Activated B cell treated with CpG ODN at 0.5 μM for 24 hours (primary cell): Measurements from ENCODE around the gene PLEKHM3. TPM values are rescaled to one million over a fixed set of nuclear protein-coding genes. Genes with fewer than 3 reads are reported as not detected.

Source experiments
- ATAC-seq: fragments of 200-7000 bp; cut with Tn5 transposase; one replicate; pipeline ENCODE4 v1.10.0; 2021; ENCODE audit warnings: low read depth, mild to moderate bottlenecking, moderate library complexity
- CTCF ChIA-PET: fragments of 350-600 bp; sonication (Branson Sonifier 250); formaldehyde crosslinking; loops from one replicate; lab custom pipeline; 2021; ENCODE audit warnings: antibody characterized with exemption; lab: Charles Lee
- POLR2A ChIA-PET: fragments of 350-600 bp; sonication (Branson Sonifier 250); formaldehyde crosslinking; loops from one replicate; lab custom pipeline; 2021; ENCODE audit warnings: antibody characterized with exemption; lab: Charles Lee
- DNase-seq: peaks from one replicate; pipeline ENCODE4 v3.0.0; 2022
- H3K27ac Mint-ChIP-seq: one replicate; pipeline ENCODE4 v1.8.0; 2020; ENCODE audit warnings: mixed read lengths
- H3K27me3 Mint-ChIP-seq: one replicate; pipeline ENCODE4 v1.8.0; 2021; ENCODE audit warnings: mixed read lengths
- H3K36me3 Mint-ChIP-seq: one replicate; pipeline ENCODE4 v1.8.0; 2021; ENCODE audit warnings: low read depth, mixed read lengths
- H3K4me1 Mint-ChIP-seq: one replicate; pipeline ENCODE4 v1.8.0; 2021; ENCODE audit warnings: mixed read lengths
- H3K4me3 Mint-ChIP-seq: one replicate; pipeline ENCODE4 v1.8.0; 2020; ENCODE audit warnings: mild to moderate bottlenecking, mixed read lengths
- H3K9me3 Mint-ChIP-seq: one replicate; pipeline ENCODE4 v1.8.0; 2020; ENCODE audit warnings: mixed read lengths
- intact Hi-C: fragments of 100-400 bp; cut with micrococcal nuclease; formaldehyde crosslinking; loops from one replicate; pipeline ENCODE4 v1.15.1; 2024
- total RNA-seq: library from RNA; stranded (reverse); gene quantifications from 2 replicates; pipeline ENCODE4 v1.2.3, GENCODE V29; 2022
- TF ChIP-seq, protein P1 (sequence below): fragments of 200-600 bp; IDR thresholded peaks from one replicate; pipeline ENCODE4 v1.8.0; 2022; ENCODE audit warnings: antibody characterized with exemption, mild to moderate bottlenecking

Gene PLEKHM3
- total RNA-seq, 1 donor from 2014 or later = 12.0 TPM

DNA sequence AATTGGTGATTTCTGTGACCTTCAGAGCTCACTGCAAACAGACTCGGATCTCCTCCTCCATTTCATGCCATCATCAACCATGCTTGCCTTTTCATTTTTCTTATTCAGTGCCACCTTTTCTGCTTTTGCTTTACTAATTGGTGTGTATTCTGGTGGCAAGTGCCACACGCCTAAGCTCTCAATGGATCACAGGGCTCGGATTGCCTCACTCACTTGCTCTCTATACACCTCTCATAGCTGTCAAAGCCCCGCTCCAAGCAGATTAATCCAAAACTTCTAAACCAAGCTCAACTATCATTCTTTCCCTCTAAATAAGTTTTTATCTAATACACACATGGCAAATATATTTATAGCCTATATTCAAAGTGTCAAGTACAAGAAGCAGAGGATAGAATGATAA is 86.4 kb downstream of the PLEKHM3 start:
- Mint-ChIP-seq H3K27me3 (no peaks in the 10 kb centered on the region), H3K4me3 (no peak overlapping the region), H3K9me3 (no peaks in the 10 kb centered on the region), H3K4me1 (no peaks in the 10 kb centered on the region), H3K36me3 (peaks cover 23% of the 10 kb centered on the region), H3K27ac (no peak overlapping the region)
- no peak for ATAC-seq
- TF ChIP-seq, protein P1, sequence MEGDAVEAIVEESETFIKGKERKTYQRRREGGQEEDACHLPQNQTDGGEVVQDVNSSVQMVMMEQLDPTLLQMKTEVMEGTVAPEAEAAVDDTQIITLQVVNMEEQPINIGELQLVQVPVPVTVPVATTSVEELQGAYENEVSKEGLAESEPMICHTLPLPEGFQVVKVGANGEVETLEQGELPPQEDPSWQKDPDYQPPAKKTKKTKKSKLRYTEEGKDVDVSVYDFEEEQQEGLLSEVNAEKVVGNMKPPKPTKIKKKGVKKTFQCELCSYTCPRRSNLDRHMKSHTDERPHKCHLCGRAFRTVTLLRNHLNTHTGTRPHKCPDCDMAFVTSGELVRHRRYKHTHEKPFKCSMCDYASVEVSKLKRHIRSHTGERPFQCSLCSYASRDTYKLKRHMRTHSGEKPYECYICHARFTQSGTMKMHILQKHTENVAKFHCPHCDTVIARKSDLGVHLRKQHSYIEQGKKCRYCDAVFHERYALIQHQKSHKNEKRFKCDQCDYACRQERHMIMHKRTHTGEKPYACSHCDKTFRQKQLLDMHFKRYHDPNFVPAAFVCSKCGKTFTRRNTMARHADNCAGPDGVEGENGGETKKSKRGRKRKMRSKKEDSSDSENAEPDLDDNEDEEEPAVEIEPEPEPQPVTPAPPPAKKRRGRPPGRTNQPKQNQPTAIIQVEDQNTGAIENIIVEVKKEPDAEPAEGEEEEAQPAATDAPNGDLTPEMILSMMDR = no peak
- no peak for DNase-seq
- ChIA-PET POLR2A (no interaction called here), CTCF (interaction anchor here (0.7 kb wide), 1 partner anchor 18 kb away, joined by 3 read pairs; no protein-coding TSS in a partner anchor)
- intact Hi-C loops = no loop called here

DNA sequence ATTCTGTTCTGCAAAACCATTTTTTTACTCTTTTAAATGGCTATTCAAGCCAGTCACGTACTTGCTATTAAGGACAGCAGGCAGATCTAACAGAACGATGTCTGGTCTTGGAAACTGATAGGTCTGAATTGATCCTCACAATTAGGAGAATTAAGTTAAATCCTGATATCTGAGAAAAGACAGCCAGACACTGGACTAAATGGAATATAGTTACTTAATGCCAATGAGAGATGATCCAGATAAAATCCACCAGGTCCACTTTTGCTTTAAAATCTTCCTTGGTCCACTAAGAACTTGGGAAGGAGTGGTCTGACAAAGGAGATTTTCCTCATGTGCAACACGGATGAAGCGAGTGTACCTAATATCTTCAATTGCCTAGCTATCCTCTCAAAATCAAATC is 86.9 kb downstream of the PLEKHM3 start:
- Mint-ChIP-seq H3K9me3 (no peaks in the 10 kb centered on the region), H3K4me3 (no peak overlapping the region), H3K36me3 (peaks cover 22% of the 10 kb centered on the region), H3K27me3 (no peaks in the 10 kb centered on the region), H3K27ac (no peak overlapping the region), H3K4me1 (no peaks in the 10 kb centered on the region)
- DNase-seq (no peak), ATAC-seq (no peak)
- CTCF ChIA-PET = interaction anchor here (0.7 kb wide), 1 partner anchor 18 kb away, joined by 3 read pairs; no protein-coding TSS in a partner anchor
- POLR2A ChIA-PET = no interaction called here
- intact Hi-C loops = no loop called here
- TF ChIP-seq, protein P1 = no peak

DNA sequence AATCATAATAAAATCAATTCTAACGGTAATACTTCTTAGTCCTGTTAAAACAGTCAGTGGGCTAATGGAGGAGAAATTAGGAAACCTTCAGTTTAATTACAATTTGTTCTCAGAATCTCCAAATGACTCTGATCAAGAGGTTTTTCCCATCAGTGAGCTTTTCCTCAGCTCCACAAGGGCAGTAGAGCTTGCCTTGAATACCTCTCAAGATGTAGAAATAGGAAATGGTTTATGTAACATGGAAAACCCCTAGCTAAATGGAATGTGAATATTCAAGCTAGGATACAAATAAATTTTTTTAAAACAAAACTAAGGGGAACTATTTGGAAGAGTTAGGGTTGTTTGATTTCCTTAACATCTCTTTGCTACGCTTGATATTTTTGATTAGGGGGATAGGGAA is 87.5 kb downstream of the PLEKHM3 start:
- POLR2A ChIA-PET = no interaction called here
- ATAC-seq (no peak), DNase-seq (no peak)
- CTCF ChIA-PET = no interaction called here
- Mint-ChIP-seq H3K36me3 (peaks cover 20% of the 10 kb centered on the region), H3K27me3 (no peaks in the 10 kb centered on the region), H3K4me3 (no peak overlapping the region), H3K9me3 (no peaks in the 10 kb centered on the region), H3K4me1 (no peaks in the 10 kb centered on the region), H3K27ac (no peak overlapping the region)
- intact Hi-C loops = no loop called here
- TF ChIP-seq, protein P1 = no peak

DNA sequence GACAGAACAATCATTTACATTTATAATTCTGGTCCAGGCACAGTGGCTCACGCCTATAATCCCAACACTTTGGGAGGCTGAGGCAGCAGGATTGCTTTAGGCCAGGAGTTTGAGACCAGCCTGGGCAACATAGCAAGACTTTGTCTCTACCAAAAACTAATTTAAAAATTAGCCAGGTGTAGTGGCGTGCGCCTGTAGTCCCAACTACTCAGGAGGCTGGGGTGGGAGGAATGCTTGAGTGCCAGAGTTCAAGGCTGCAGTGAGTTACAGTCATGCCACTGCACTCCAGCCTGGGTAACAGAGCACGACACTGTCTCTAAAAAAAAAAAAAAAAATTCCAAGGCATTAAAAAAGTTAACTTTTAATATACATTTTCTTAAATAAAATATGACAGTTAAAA is 88.1 kb downstream of the PLEKHM3 start:
- no peak for ATAC-seq
- intact Hi-C loops = no loop called here
- TF ChIP-seq, protein P1 = no peak
- Mint-ChIP-seq H3K27me3 (no peaks in the 10 kb centered on the region), H3K4me3 (no peak overlapping the region), H3K9me3 (no peaks in the 10 kb centered on the region), H3K27ac (no peak overlapping the region), H3K4me1 (no peaks in the 10 kb centered on the region), H3K36me3 (peaks cover 16% of the 10 kb centered on the region)
- ChIA-PET POLR2A (no interaction called here), CTCF (no interaction called here)
- DNase-seq = no peak

DNA sequence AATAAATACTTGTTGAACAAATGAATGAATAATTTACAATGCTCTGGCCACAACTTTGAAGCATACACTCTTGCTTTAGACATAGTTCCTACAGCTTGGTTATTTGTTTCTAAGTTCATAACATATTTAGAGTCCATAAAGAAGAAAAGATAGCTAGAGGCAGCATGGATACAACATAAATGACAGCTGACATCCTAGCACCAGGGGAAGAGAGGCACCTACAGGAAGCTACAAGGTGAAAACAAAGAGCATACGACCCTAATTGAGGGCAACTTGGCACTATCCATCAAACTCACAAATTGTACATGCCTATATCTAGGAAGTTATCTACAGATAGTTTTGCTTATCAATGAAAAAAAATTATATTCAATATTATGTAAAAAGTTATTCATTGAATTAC is 88.9 kb downstream of the PLEKHM3 start:
- Mint-ChIP-seq H3K36me3 (peaks cover 8% of the 10 kb centered on the region), H3K4me1 (no peaks in the 10 kb centered on the region), H3K27ac (no peak overlapping the region), H3K27me3 (no peaks in the 10 kb centered on the region), H3K9me3 (no peaks in the 10 kb centered on the region), H3K4me3 (no peak overlapping the region)
- POLR2A ChIA-PET = no interaction called here
- intact Hi-C loops = no loop called here
- TF ChIP-seq, protein P1 = no peak
- ATAC-seq (no peak), DNase-seq (no peak)
- CTCF ChIA-PET = no interaction called here
